K562 (cell line): ENCODE measurements around the gene ARMC12. TPM values are rescaled to one million over a fixed set of nuclear protein-coding genes. Genes with fewer than 3 reads are reported as not detected.

Experiments used
- C11orf30 ChIP-seq: fragments of 450-650 bp; IDR thresholded peaks from 2 replicates; pipeline ENCODE4 v1.6.1; 2016; ENCODE audit warnings: low read depth, mild to moderate bottlenecking
- FOXM1 ChIP-seq, 2 experiments: fragments of 450-650 bp in 1 of 2; sonication (generic) in 1 of 2; formaldehyde crosslinking in 1 of 2; IDR thresholded peaks; 2 replicates each; pipeline versions ENCODE4 v1.6.1 to v1.9.0; 2017 to 2022; ENCODE audit warnings: low read depth in 2 of 2, mild to moderate bottlenecking in 2 of 2, missing genetic modification reagents in 1 of 2, moderate library complexity in 1 of 2
- HLTF ChIP-seq: fragments of 450-650 bp; IDR thresholded peaks from 2 replicates; pipeline ENCODE4 v1.6.1; 2016
- MTA2 ChIP-seq: fragments of 450-650 bp; IDR thresholded peaks from 2 replicates; pipeline ENCODE4 v1.6.1; 2016; ENCODE audit warnings: low read depth
- NCOA4 ChIP-seq: fragments of 450-650 bp; IDR thresholded peaks from 2 replicates; pipeline ENCODE4 v1.6.1; 2018; ENCODE audit warnings: mild to moderate bottlenecking; ENCODE audit not compliant: partially characterized antibody
- NFRKB ChIP-seq: fragments of 450-650 bp; IDR thresholded peaks from 2 replicates; pipeline ENCODE4 v1.6.1; 2016; ENCODE audit warnings: low read depth
- POLR3G ChIP-seq: IDR thresholded peaks from 2 replicates; pipeline ENCODE4 v1.6.1; 2011; ENCODE audit not compliant: insufficient read length, insufficient replicate concordance; ENCODE audit errors: extremely low read depth
- RBBP5 ChIP-seq: fragments of 200-600 bp; sonication (generic); IDR thresholded peaks from 2 replicates; pipeline ENCODE4 v1.6.1; 2012; ENCODE audit warnings: borderline replicate concordance, mild to moderate bottlenecking, low read length, control low read depth, inconsistent platforms; ENCODE audit not compliant: insufficient read depth, poor library complexity, severe bottlenecking
- SMAD4 ChIP-seq: fragments of 250-450 bp; sonication (Bioruptor Pico); conservative IDR thresholded peaks from 2 replicates; pipeline ENCODE4 v1.8.0; 2021; ENCODE audit warnings: inconsistent platforms, mild to moderate bottlenecking, moderate library complexity
- USF1 ChIP-seq: sonication (generic); formaldehyde crosslinking; IDR thresholded peaks from 2 replicates; pipeline ENCODE4 v1.9.0; 2022; ENCODE audit warnings: mild to moderate bottlenecking, missing genetic modification reagents
- ZBTB43 ChIP-seq: sonication (generic); formaldehyde crosslinking; IDR thresholded peaks from 2 replicates; pipeline ENCODE4 v1.8.0; 2023; ENCODE audit warnings: mild to moderate bottlenecking, missing genetic modification reagents
- ZNF121 ChIP-seq: sonication (generic); formaldehyde crosslinking; conservative IDR thresholded peaks from 2 replicates; pipeline ENCODE4 v1.8.0; 2022; ENCODE audit warnings: missing genetic modification reagents
- ZNF197 ChIP-seq: fragments of 200-800 bp; sonication (Bioruptor generic); IDR thresholded peaks from 2 replicates; pipeline ENCODE4 v1.6.1; 2016; ENCODE audit warnings: low read depth, missing genetic modification characterization, missing compliant biosample characterization
- ZNF3 ChIP-seq: fragments of 250-450 bp; sonication (Bioruptor Pico); IDR thresholded peaks from 2 replicates; pipeline ENCODE4 v1.5.0; 2021; ENCODE audit warnings: mild to moderate bottlenecking, moderate library complexity
- ZNF644 ChIP-seq: fragments of 200-800 bp; sonication (Bioruptor generic); IDR thresholded peaks from 2 replicates; pipeline ENCODE4 v1.6.1; 2016; ENCODE audit warnings: low read depth, missing genetic modification characterization, missing compliant biosample characterization
- ZSCAN32 ChIP-seq: fragments of 450-650 bp; formaldehyde crosslinking; IDR thresholded peaks from 2 replicates; pipeline ENCODE4 v1.4.0; 2020; ENCODE audit warnings: mild to moderate bottlenecking, moderate library complexity
- polyA plus RNA-seq, 8 experiments: library from polyadenylated mRNA; depleted of rRNA in 4 of 8; stranded (reverse) in 5 of 8; unstranded in 3 of 8; fragments of >200 nt; fragmentation: Nextera tagmentation in 2 of 8; fragmentation: Illumina TruSeq in 1 of 8; extraction: Ambion mirVana in 2 of 8; extraction: Trizol in 1 of 8; gene quantifications; 2 replicates each; pipeline versions ENCODE4 v1.2.1 to v1.2.3, GENCODE V29; 2011 to 2014; ENCODE audit warnings: inconsistent platforms in 1 of 8, missing spikeins in 1 of 8
- total RNA-seq, 7 experiments: library from RNA; depleted of rRNA in 6 of 7; stranded (reverse); fragments of >200 nt in 6 of 7; fragmentation: Illumina TruSeq in 2 of 7; extraction: Trizol in 2 of 7; gene quantifications; 2 replicates each; pipeline versions ENCODE4 v1.2.1 to v1.2.3, GENCODE V29; 2011 to 2021; ENCODE audit warnings: low replicate concordance in 1 of 7
- TF ChIP-seq, protein P1 (sequence below): sonication (generic); formaldehyde crosslinking; IDR thresholded peaks from 2 replicates; pipeline ENCODE4 v1.4.0; 2020; ENCODE audit warnings: mild to moderate bottlenecking, missing genetic modification reagents
- TF ChIP-seq, protein P2 (sequence below): fragments of 450-650 bp; IDR thresholded peaks from 2 replicates; pipeline ENCODE4 v1.6.1; 2017; ENCODE audit warnings: antibody characterized with exemption, mild to moderate bottlenecking

ARMC12 gene
- total and polyA plus RNA-seq, 9 of the 15 experiments (the other 6 are each of a cell fraction or from before 2014, with no cell fraction given) = 0.09 to 0.58 (median 0.31) TPM; not detected in 3

DNA sequence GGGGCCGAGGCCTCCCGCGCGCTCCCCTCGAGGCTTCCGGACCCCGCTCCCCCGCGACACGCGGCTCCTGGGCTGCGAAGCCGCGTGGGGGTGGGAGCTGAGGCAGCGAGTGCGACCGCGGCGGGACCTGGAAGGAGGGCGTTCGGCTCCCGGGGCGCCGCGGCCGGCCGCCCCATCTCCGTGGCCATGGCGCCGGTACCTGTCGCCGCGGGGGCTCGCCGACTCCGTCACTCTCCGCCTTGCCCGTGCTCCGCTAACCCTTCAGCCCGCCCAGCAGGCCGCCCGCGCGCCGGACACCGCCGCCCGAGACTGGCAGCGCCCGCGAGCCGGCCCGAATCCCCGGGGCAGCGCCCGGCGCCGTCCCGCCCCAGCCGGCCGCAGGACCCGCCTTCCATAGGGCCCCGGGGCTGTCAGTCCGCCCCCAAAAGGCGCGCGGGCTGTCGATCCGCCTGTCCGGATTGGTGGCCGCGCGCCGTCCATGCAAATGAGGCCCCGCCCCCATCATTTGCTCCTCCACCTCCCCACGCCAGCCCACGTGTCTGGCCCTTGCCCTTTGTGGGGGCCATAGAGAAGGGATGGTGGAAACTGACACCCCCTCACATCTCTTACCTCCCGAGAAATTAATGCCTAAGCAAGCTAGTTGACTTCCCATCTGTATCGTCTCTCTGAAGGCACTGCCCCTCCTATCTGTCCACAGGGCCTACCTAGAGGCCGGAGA, 48.1 kb upstream of the ARMC12 start, which contains the start of gene FKBP5 (continued):
- TF ChIP-seq ZNF197 (no peak), ZSCAN32 (CRISPR knock-in tag) (no peak), RBBP5 (peak; percentile 87), ZBTB43 (CRISPR knock-in tag) (no peak), HLTF (no peak), MTA2 (no peak), NCOA4 (no peak), ZNF121 (CRISPR knock-in tag) (no peak), ZNF3 (CRISPR knock-in tag) (no peak), SMAD4 (CRISPR knock-in tag) (peak; percentile 60), USF1 (CRISPR knock-in tag) (peak; percentile 91), ZNF644 (tag) (no peak), C11orf30 (no peak), FOXM1 (IDR thresholded peaks at IDR 0.05; ENCODE audit: low read depth) (no peak), FOXM1 (CRISPR knock-in tag; IDR thresholded peaks at IDR 0.05; ENCODE audit: low read depth) (peak; percentile 93), NFRKB (peak; percentile 48; the same call in 1 of the 2 replicates), POLR3G (no peak)
- TF ChIP-seq, protein P1, sequence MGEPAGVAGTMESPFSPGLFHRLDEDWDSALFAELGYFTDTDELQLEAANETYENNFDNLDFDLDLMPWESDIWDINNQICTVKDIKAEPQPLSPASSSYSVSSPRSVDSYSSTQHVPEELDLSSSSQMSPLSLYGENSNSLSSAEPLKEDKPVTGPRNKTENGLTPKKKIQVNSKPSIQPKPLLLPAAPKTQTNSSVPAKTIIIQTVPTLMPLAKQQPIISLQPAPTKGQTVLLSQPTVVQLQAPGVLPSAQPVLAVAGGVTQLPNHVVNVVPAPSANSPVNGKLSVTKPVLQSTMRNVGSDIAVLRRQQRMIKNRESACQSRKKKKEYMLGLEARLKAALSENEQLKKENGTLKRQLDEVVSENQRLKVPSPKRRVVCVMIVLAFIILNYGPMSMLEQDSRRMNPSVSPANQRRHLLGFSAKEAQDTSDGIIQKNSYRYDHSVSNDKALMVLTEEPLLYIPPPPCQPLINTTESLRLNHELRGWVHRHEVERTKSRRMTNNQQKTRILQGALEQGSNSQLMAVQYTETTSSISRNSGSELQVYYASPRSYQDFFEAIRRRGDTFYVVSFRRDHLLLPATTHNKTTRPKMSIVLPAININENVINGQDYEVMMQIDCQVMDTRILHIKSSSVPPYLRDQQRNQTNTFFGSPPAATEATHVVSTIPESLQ = no peak
- TF ChIP-seq, protein P2, sequence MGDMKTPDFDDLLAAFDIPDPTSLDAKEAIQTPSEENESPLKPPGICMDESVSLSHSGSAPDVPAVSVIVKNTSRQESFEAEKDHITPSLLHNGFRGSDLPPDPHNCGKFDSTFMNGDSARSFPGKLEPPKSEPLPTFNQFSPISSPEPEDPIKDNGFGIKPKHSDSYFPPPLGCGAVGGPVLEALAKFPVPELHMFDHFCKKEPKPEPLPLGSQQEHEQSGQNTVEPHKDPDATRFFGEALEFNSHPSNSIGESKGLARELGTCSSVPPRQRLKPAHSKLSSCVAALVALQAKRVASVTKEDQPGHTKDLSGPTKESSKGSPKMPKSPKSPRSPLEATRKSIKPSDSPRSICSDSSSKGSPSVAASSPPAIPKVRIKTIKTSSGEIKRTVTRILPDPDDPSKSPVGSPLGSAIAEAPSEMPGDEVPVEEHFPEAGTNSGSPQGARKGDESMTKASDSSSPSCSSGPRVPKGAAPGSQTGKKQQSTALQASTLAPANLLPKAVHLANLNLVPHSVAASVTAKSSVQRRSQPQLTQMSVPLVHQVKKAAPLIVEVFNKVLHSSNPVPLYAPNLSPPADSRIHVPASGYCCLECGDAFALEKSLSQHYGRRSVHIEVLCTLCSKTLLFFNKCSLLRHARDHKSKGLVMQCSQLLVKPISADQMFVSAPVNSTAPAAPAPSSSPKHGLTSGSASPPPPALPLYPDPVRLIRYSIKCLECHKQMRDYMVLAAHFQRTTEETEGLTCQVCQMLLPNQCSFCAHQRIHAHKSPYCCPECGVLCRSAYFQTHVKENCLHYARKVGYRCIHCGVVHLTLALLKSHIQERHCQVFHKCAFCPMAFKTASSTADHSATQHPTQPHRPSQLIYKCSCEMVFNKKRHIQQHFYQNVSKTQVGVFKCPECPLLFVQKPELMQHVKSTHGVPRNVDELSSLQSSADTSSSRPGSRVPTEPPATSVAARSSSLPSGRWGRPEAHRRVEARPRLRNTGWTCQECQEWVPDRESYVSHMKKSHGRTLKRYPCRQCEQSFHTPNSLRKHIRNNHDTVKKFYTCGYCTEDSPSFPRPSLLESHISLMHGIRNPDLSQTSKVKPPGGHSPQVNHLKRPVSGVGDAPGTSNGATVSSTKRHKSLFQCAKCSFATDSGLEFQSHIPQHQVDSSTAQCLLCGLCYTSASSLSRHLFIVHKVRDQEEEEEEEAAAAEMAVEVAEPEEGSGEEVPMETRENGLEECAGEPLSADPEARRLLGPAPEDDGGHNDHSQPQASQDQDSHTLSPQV = peak; percentile 93
